ENCODE measurements around the gene CLEC18B.
"Not testable (repeated sequence)": the region's sequence is repeated elsewhere in the genome, so short reads cannot be mapped to it uniquely, and the experiment has no call there.

Gene CLEC18B

DNA sequence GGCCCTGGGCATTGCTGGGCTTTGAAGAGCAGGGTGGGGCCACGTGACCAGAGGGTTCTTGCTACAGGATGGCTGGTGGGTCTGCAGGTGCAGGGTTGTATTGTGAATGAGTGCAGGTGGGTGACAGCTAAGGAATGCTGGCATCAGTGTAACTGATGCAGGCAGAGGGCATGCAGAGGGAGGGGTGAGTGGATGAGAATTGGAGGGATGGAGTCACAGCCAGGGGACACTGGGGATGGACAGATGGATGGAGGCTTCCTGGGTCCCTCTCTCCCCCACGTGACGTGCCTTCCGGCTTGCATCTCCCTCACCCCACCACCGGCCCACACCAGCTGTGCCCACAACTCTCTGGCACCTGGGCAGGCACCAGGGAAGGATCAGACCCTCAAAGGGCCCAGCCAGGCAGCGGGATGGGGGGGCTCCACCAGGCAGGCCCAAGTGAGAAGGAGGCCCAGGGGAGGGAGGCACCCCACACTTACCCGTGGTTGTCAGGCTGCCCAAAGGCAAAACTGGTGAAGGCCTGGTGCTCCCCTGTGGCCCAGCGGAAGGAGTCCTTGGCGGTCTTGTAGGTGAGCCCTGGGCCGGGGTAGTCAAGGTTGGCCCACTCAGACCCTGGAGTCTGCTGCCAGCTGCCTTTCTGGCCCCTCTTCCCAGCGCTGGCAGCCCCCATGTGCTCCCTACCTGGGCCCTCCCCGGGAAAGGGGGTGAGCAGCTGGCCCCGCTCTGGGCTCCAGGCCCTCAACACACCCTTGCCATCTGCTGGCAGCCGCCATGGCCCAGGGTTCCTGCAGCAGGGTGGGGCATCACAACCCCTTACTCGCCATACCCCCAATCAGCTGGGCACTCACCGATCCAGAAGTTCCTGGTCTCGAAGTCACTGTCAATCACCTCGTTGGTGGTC lies 11.0 kb downstream of the CLEC18B start:
- not testable (repeated sequence) for H3K36me3 Mint-ChIP-seq (ENCODE audit: insufficient read depth); H3K27me3 Mint-ChIP-seq; H3K4me3 Mint-ChIP-seq; ATAC-seq (replicated peaks; ENCODE audit: extremely low read depth, poor library complexity, severe bottlenecking); H3K9me3 Mint-ChIP-seq; H3K4me1 Mint-ChIP-seq; DNase-seq (ENCODE audit: low spot score in 2 of 2); H3K27ac Mint-ChIP-seq (ENCODE audit: low read depth)

DNA sequence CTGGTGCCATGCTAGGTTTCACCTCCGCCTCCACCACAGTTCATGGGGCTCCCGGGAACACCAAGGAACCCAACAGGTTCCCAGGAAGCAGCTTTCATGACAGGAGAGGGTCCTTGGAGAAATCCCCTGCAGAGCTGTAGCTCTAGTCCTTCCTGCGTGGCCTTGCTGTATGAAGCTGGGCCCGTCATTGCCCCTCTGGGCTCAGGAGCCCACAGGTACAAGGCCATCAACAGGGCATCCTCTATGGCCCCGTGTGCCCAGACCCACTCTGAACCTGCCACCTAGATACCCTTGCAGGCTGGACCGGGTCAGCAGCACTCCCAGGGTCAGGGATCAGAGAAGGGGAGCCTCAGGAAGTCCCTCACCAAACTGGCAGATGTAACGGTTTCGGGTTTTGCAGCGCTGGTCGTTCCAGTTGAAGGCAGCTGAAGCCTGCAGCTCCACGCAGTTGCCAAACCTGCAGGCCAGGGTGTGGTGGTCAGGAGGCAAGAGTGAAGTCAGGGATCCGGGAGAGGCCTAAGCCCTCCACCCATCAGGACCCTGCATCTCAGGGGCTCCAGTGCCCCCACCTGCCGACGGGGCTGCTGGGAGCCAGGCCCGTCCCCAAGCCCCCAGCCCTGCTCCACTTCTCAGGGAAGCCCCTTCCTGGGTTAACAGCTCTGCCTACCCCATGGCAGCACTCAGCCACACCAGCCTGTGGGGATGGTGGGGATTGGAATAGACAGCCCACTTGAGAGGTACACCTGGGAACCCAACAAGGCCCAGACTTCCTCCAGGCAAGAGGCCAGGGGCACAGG lies 11.9 kb downstream of the CLEC18B start:
- DNase-seq (ENCODE audit: low spot score in 2 of 2); H3K27me3 Mint-ChIP-seq; H3K27ac Mint-ChIP-seq (ENCODE audit: low read depth); H3K36me3 Mint-ChIP-seq (ENCODE audit: insufficient read depth); H3K4me3 Mint-ChIP-seq; H3K9me3 Mint-ChIP-seq; H3K4me1 Mint-ChIP-seq; ATAC-seq (replicated peaks; ENCODE audit: extremely low read depth, poor library complexity, severe bottlenecking): not testable (repeated sequence)

DNA sequence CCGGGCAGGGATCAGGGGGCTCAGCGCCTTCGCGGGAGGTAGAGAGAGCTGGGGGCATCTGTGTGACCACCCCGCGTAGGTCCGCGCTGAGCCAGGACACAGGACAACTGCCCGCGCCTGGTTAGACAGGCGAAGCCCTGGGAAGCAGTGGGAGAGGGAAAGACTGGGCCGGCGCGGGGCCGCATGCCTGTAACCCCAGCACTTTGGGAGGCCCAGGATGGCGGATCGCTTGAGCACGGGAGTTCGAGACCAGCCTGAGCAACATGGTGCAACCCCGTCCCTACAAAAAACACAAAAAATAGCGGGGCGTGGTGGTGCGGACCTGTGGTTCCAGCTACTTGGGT lies 13.9 kb downstream of the CLEC18B start:
- not testable (repeated sequence) for DNase-seq (ENCODE audit: low spot score in 2 of 2); H3K9me3 Mint-ChIP-seq; H3K4me3 Mint-ChIP-seq; H3K4me1 Mint-ChIP-seq; H3K27me3 Mint-ChIP-seq; H3K27ac Mint-ChIP-seq (ENCODE audit: low read depth); ATAC-seq (replicated peaks; ENCODE audit: extremely low read depth, poor library complexity, severe bottlenecking); H3K36me3 Mint-ChIP-seq (ENCODE audit: insufficient read depth)

DNA sequence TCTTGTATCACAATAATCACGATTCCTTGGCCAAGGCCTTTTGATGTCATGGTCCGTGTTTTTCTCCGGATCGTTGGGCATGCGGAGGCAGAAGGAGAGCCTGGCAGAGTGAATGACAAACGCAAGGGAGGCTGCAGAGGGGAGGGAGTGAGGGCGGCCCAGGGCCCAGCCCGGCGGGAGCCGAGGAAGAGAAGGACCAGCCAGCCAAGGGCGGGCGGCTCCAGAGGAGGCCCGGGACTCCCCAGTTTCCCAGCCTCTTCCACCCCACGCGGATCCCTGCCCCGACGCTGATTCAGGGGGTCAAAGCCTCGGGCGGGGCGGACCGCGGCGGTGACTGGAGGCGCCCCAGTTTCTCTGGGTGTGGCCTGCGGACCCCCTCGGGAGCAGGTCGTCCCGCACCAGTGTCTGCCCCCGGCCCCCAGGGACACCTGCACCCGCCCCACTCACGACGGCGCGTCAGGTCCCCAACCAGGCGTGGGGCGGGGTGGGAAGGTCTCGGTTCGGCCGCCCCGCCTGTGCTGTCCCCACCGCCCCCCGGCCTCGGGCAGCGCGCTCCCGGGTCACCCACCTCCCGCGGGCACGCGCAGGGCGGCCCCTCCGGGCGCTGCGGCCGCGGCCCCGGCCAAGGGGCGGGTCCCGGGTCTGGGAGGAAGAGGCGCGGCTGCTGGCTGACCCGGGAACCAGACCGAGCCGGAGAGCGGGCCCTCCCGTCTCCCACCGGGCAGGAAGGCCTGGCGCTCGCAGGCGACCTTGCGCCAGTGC lies 14.5 kb downstream of the CLEC18B start:
- not testable (repeated sequence) for H3K27me3 Mint-ChIP-seq; DNase-seq (ENCODE audit: low spot score in 2 of 2); H3K4me1 Mint-ChIP-seq; H3K36me3 Mint-ChIP-seq (ENCODE audit: insufficient read depth); H3K9me3 Mint-ChIP-seq; H3K4me3 Mint-ChIP-seq; H3K27ac Mint-ChIP-seq (ENCODE audit: low read depth)
- ATAC-seq (replicated peaks; ENCODE audit: extremely low read depth, poor library complexity, severe bottlenecking): peak; percentile 13

DNA sequence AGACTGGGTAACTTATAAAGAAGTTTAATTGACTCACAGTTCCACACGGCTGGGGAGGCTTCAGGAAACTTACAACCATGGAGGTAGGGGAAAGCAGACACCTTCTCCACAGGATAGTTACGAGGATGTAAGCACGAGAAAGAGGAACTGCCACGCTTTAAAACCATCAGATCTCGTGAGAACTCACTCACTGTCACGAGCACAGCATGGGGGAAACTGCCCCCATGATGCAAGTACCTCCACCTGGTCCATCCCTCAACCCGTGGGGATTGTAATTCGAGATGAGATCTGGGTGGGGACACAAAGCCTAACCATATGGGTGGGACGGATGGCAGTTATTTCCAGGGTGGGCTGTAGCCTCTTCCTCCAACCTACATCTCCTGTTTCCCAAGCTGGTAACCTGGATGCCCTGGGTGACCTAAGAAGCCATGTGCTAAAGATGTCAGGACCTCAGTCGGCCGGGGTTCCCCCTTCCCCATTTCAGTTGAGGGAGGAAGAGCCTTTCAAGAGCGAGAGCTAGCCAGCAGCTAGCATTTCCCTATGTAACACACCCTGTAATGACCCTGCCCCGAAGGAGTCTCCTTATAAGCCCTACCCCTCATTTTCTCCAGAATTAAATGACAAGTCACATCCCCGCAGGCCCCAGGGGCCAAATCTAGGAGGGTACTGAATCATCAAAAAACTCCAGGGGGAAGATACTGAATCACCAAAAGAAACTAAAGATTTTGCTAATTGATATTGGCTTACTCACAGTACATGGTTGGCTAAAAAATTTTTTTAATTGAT lies 16.9 kb downstream of the CLEC18B start:
- not testable (repeated sequence) for H3K9me3 Mint-ChIP-seq; H3K36me3 Mint-ChIP-seq (ENCODE audit: insufficient read depth); H3K27ac Mint-ChIP-seq (ENCODE audit: low read depth); H3K4me3 Mint-ChIP-seq; DNase-seq (ENCODE audit: low spot score in 2 of 2); ATAC-seq (replicated peaks; ENCODE audit: extremely low read depth, poor library complexity, severe bottlenecking); H3K4me1 Mint-ChIP-seq
- H3K27me3 Mint-ChIP-seq: peaks cover 11% of the 10 kb centered on the region

DNA sequence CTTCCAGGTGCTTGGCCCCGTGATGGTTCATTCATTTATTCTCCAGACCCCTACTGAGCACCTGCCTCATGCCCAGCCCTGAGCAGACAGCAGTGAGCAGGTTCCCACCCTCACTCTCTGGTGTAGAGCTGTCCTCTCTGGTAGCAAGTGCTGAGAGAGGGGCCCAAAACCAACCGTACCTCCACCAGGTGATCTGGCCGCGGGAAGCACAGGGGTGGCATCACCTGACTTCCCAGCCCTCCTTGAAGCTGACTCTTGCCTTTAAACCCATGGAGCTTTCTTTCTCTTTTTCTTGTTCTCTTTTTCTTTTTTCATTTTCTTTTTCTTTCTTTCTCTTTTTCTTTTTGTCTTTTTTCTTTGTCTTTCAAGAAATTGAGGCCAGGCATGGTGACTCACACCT lies 21.0 kb downstream of the CLEC18B start:
- not testable (repeated sequence) for H3K4me1 Mint-ChIP-seq; H3K27ac Mint-ChIP-seq (ENCODE audit: low read depth); H3K36me3 Mint-ChIP-seq (ENCODE audit: insufficient read depth); ATAC-seq (replicated peaks; ENCODE audit: extremely low read depth, poor library complexity, severe bottlenecking); DNase-seq (ENCODE audit: low spot score in 2 of 2); H3K9me3 Mint-ChIP-seq; H3K4me3 Mint-ChIP-seq
- H3K27me3 Mint-ChIP-seq: peaks cover 11% of the 10 kb centered on the region

DNA sequence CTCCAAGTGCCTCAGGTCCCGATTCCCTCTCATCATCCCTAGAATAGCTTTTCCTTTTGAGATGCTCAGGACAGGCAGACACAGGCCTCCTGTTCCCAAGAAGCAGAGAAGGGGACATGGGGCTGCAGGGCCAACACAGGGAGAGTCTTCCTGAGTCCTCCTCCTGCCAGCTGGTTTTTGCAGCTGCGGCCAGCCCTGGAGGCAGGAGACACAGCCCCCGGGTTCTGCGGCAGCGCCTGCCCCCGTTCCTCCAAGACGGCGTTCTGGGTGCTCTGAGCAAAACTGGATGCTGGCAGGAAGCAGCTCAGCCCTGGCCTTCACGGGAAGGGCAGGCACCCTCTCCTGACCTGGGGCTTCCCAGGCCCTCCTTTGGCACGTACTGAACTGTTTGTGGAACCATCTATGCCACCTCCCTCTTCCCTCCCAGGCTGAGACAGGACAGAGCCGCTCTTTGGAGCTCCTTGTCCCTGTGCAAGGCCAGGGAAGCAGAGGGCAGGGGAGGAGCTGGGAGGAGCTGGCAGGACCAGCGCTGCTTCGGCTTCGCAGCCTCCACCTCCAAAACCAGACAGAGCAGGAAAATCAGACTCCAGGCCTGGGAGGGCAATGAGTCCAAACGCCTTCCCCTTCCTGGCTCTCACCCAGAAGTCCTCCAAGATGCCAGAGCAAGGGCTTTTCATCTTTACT lies 22.9 kb downstream of the CLEC18B start:
- DNase-seq (ENCODE audit: low spot score in 2 of 2); H3K4me3 Mint-ChIP-seq; H3K36me3 Mint-ChIP-seq (ENCODE audit: insufficient read depth); H3K27ac Mint-ChIP-seq (ENCODE audit: low read depth); H3K9me3 Mint-ChIP-seq; ATAC-seq (replicated peaks; ENCODE audit: extremely low read depth, poor library complexity, severe bottlenecking); H3K4me1 Mint-ChIP-seq: not testable (repeated sequence)
- peaks cover 11% of the 10 kb centered on the region for H3K27me3 Mint-ChIP-seq

DNA sequence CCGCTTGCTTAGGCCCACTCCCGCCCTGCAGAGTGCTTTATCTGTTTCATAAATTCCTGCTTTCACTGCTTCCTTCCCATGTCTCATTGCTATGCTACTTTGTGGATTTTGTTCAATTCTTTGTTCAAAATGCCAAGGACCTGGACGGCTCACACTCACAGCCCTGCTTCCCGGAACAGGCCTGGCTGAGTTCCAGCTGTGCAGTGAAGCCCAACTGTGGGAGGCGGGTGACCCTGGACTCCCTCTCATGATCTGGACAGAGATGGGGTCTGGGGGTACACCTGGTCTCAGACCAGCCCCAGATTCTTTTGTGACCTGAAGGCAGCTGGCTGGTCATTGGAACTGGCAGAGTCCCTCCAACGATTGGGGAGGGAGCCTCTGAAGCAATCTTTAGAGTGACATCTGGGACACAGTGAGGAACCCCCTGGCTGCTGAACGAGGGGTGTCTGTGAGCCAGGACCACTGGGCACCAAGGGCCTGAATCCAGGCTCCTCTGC lies 24.7 kb downstream of the CLEC18B start:
- ATAC-seq (replicated peaks; ENCODE audit: extremely low read depth, poor library complexity, severe bottlenecking); H3K9me3 Mint-ChIP-seq; H3K4me3 Mint-ChIP-seq; H3K36me3 Mint-ChIP-seq (ENCODE audit: insufficient read depth); H3K4me1 Mint-ChIP-seq; H3K27ac Mint-ChIP-seq (ENCODE audit: low read depth); DNase-seq (ENCODE audit: low spot score in 2 of 2): not testable (repeated sequence)
- H3K27me3 Mint-ChIP-seq: peaks cover 15% of the 10 kb centered on the region

DNA sequence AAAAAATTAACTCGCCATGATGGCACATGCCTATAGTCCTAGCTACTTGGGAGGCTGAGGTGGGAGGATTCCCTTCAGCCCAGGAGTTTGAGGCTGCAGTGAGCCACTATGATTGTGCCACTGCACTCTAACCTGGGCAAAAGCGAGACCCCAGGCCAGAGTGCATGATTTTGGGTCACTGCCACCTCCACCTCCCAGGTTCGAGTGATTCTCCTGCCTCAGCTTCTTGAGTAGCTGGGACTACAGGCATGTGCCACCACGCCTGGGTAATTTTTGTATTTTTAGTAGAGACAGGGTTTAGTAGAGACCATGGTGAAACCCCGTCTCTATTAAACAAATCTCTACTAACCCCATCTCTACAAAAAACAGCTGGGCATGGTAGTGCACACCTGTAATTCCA lies 26.7 kb downstream of the CLEC18B start:
- not testable (repeated sequence) for DNase-seq (ENCODE audit: low spot score in 2 of 2); ATAC-seq (replicated peaks; ENCODE audit: extremely low read depth, poor library complexity, severe bottlenecking); H3K27ac Mint-ChIP-seq (ENCODE audit: low read depth); H3K9me3 Mint-ChIP-seq; H3K4me3 Mint-ChIP-seq; H3K36me3 Mint-ChIP-seq (ENCODE audit: insufficient read depth); H3K4me1 Mint-ChIP-seq
- H3K27me3 Mint-ChIP-seq: peaks cover 10% of the 10 kb centered on the region

DNA sequence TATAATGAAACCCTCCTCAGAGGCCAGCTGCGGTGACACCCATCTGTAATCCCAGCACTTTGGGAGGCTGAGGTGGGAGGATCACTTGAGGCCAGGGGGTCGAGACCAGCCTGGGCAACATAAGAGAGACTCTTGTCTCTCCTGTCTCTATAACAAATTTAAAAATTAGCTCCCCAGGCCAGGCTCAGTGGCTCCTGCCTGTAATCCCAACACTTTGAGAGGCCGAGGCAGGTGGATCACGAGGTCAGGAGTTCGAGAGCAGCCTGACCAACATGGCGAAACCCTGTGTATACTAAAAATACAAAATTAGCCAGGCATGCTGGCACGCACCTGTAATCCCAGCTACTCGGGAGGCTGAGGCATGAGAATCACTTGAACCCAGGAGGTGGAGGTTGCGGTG lies 27.1 kb downstream of the CLEC18B start:
- H3K9me3 Mint-ChIP-seq, H3K4me1 Mint-ChIP-seq: not testable (repeated sequence)

DNA sequence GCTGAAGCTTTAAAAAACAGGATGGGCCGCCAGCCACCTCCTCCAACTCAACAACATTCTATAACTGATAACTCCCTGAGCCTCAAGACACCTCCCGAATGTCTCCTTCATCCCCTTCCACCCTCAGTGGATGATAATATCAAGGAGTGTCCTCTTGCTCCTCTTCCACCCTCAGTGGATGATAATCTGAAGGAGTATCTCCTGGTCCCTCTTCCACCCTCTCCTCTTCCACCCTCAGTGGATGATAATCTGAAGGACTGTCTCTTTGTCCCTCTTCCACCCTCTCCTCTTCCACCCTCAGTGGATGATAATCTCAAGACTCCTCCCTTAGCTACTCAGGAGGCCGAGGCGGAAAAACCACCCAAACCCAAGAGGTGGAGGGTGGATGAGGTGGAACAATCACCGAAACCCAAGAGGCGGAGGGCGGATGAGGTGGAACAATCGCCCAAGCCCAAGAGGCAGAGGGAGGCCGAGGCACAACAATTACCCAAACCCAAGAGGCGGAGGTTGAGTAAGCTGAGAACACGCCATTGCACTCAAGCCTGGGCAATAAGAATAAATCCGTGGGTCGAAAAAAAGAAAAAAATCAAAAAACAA lies 29.7 kb downstream of the CLEC18B start:
- H3K27me3 Mint-ChIP-seq: peaks cover 10% of the 10 kb centered on the region
- H3K36me3 Mint-ChIP-seq (ENCODE audit: insufficient read depth); ATAC-seq (replicated peaks; ENCODE audit: extremely low read depth, poor library complexity, severe bottlenecking); H3K4me1 Mint-ChIP-seq; H3K27ac Mint-ChIP-seq (ENCODE audit: low read depth); H3K9me3 Mint-ChIP-seq; H3K4me3 Mint-ChIP-seq; DNase-seq (ENCODE audit: low spot score in 2 of 2): not testable (repeated sequence)

More for the DNA sequence above, 27.1 kb downstream of the CLEC18B start:
- not testable (repeated sequence) for ATAC-seq (replicated peaks; ENCODE audit: extremely low read depth, poor library complexity, severe bottlenecking); H3K4me3 Mint-ChIP-seq; DNase-seq (ENCODE audit: low spot score in 2 of 2); H3K27ac Mint-ChIP-seq (ENCODE audit: low read depth); H3K36me3 Mint-ChIP-seq (ENCODE audit: insufficient read depth)
- peaks cover 10% of the 10 kb centered on the region for H3K27me3 Mint-ChIP-seq
